HG03060 (cell line): ENCODE results near the gene PPIG.
"Not testable (repeated sequence)": the region's sequence is repeated elsewhere in the genome, so short reads cannot be mapped to it uniquely, and the experiment has no call there.

ENCODE experiments used
- ATAC-seq: cut with Tn5 transposase; IDR thresholded peaks from one replicate; pipeline ENCODE4 v1.9.1; 2021; ENCODE audit warnings: low read depth, moderate number of reproducible peaks; ENCODE audit not compliant: unreplicated experiment

PPIG gene

DNA sequence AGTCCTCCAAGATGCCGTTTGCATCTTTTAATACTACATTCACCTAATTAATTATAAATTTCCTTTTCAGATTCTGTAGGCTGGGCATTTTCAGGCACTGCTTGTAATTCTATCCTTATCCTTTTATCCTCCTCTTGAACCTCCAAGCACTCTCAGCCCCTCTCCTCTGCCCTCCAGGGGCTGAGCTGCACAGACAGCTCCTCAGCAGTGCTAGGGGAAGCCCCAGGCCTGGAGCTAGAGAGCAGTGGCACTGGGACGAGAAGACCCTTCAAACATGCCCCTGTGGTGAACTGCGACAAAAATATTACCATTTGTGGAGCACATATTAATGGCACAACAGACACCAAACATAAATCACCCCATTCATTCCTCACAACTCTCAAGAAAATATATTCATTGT is 77.1 kb downstream of the PPIG start:
- no peak for ATAC-seq

- ATAC-seq, result no peak
These were observed 78.6 kb downstream of the PPIG start for GRCh38 chr2:169662744-169663143.

DNA sequence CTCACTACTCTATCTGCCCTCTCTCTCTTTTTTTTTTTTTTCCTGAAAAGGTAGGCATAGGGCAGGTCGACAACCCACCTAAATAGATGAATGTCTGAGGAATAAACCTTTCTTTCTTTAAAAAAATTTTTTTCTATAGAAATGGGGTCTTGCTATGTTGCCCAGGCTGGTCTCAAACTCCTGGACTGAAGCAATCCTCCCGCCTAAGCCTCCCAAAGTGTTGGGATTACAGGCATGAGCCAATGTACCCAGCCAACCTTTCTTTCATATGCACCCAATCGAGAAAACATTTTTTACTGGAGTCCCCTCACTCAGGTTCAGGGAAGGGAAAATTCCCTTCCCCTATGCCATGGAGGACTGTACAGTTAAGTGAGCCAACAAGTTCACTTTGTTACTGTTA is 79.1 kb downstream of the PPIG start:
- no peak for ATAC-seq

DNA sequence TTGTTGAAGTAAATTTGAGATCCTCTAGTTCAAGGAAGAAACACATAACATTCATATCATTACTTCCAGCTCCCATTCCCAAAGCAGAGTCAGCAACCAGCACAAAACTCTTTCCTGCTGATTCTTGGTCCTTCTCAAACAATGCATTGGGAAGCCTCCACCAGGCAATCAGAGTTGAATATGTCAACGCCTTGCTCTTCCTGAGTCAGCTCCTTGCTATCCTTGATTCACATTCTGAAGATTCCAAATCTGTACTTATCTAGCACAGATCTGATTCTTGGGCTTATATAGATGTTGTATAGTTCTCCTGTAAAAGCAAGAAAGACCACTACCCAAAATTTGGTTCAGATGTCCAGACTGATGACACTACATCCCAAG is 80.4 kb downstream of the PPIG start:
- no peak for ATAC-seq

DNA sequence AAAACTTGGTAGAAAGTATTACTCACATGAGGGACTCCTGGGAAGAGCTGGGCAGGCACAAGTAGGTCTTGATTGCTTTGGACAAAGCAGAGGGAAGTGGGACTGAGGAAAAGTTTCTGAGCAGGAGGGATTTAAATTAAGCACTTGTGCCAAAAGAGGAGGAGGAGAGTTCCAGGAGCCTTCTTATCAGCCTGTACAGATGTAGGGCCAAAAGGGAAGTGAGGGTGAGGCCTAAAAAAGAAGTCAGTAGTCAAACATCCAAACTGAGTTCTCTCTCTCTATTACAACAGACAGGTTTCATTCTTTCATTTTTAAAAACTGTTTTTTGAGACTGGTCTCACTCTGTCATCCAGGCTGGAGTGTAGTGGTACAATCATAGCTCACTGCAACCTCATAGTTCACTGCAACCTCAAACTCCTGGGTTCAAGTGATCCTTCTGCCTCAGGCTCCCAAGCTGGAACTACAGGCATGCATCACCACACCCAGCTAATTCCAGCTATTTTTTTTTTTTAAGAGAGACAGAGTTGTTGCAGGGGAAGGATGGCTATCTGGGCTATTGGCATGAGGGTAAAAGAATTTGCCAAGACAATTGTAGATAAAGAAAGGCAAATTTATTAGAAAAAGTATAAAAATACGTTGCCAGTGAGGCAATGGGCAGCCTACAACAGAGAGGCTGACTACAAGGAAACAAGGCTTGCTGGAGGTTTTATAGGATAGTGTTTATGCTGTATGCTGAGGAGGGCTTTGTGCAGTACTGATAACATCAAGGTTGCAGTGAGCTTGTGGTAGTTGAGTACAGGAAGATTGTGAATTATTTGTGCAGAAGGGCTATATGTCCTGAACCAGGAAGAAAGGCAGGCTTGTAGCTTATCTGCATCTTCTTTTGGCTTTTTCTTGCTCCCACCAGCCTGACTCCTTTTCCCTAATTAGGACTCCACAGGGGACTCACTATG is 81.1 kb downstream of the PPIG start:
- ATAC-seq, result no peak

GRCh38 chr2:169667583-169667982 is 83.4 kb downstream of the PPIG start:
- ATAC-seq, result no peak

- no peak for ATAC-seq
These were observed 86.1 kb downstream of the PPIG start for GRCh38 chr2:169670215-169670651.

DNA sequence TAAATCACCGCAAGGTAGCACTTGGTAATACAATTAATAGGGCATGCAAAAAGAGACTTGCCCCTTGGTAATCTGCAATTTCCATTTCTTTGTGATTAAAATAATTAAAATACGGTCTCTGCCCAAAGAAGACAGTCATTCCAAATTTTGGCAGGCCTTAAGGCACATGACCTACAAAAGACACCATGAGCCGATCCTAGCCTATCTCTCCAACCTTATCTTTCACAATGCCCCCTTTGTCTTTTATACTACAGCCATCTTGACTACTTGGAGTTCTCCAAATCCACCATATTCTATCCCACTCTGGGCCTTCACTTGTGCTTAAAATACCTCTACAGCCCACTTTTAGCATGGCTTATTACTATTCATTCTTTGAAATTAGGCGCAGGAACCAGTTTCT is 86.8 kb downstream of the PPIG start:
- no peak for ATAC-seq

- no peak for ATAC-seq
These were observed 88.3 kb downstream of the PPIG start for GRCh38 chr2:169672406-169672805.

DNA sequence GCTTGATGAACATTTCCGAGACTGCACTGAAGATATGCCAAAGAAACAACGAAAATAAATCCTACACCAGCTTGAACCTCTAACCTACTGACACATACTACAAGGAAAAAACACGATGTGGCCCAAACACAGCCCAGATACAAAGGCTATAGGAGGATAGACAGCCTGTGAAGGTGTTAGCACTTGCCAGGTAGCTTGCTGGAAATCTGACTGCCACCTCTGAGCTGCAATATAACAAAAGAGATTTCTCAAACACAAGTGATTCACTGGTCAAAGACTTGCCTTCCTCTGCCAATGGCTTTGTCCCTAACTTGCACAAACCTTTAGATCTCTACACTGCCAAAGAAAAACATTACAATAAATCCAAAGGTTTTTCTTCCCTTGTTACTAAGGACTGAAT is 89.0 kb downstream of the PPIG start:
- ATAC-seq, result no peak

DNA sequence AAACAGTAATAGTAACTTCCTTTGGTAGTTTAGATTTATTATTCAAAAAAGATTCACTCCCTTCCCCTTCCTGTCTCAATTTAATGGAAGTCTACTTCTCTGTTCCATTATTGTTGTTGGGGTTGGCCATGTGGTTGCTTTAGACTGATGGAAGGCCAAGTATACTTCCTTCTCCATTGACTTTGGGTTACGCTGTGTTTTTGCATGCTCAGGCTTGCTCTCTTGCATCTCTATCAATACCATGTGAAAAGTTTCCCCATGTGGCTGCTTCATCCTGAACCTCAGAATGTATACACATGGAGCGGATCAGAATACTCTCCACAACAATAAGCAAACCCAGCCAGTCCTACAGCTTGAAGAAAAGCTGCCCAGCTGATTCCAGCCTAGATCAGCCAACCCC is 89.8 kb downstream of the PPIG start:
- no peak for ATAC-seq

- ATAC-seq, result no peak
These were observed 92.2 kb downstream of the PPIG start for GRCh38 chr2:169676357-169676756.

DNA sequence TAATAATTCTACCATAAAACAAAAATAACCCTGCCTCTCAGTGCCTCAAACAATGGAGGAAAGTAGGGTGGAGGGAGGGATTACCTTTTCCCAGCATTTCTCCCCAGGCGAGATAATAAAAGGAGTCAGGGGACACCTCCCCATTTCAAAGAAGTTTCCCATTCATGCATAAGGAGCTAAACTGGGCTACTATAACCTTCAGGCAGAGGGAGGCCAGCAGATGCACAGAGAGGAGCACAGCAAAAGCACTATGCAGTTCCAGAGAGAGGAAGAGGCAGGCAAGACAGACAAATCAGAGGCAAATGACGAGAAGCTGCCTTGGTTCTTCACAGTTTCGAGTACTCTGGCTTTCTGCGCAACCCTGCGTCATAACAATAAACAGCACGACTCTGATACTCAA is 92.7 kb downstream of the PPIG start:
- ATAC-seq, result no peak

GRCh38 chr2:169683054-169683424 is 98.9 kb downstream of the PPIG start:
- ATAC-seq, result no peak

DNA sequence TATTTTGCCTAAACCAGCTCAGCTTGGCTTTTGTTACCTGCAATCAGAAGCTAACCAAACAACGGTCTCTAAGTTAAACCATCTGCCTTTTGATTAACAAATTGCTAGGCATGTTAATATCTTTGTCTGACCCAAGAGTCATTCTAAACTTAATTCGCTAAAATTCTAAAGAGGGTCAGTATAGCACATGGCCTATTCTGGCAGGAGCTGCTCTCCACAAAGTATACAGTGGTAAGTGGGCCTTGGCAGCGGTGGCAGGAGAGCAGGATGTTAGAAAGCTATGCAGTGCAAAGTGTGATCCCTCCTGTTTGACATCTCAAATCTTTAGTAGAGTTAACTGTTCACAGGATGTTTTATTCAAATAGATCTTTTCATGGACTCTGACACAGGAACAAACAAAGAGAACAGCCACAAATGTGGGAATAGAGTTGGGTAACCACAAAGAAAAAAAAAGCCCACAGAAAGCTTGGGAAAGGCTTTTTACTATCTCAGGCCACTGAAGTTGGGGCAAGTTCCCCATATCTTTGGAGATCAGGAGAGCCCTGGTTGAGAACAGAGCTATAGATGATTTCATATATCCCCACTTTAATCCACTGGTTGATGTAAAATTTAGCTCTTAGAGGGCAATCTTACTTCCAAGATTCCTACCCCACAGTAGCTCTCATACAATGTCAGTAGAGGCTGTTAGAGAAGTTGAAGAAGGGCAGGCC is 99.4 kb downstream of the PPIG start:
- ATAC-seq, result no peak

GRCh38 chr2:169684135-169684565 is 100.0 kb downstream of the PPIG start:
- ATAC-seq, result no peak

DNA sequence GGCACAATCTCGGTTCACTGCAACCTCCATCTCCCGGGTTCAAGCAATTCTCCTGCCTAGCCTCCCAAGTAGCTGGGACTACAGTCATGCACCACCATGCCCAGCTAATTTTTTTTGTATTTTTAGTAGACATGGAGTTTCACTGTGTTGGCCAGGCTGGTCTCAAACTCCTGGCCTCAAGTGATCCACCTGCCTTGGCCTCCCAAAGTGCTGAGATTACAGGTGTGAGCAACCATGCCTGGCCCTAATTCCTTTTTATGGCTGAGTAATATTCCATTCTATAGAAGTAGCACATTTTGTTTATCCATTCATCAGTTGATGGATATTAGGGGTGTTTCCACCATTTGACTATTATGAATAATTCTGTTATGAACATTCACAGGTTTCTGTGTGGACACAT is 100.6 kb downstream of the PPIG start:
- not testable (repeated sequence) for ATAC-seq

DNA sequence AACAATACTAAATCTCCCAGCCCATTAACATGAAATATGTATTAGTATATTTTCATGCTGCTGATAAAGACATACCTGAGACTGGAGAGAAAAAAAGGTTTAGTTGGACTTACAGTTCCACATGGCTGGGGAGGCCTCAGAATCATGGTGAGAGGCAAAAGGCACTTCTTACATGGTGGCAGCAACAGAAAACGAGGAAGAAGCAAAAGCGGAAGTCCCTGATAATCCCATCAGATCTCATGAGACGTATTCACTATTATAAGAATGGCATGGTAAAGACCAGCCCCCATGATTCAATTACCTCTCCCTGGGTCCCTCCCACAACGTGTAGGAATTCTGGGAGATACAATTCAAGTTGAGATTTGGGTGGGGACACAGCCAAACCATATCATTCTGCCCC is 102.7 kb downstream of the PPIG start:
- not testable (repeated sequence) for ATAC-seq

DNA sequence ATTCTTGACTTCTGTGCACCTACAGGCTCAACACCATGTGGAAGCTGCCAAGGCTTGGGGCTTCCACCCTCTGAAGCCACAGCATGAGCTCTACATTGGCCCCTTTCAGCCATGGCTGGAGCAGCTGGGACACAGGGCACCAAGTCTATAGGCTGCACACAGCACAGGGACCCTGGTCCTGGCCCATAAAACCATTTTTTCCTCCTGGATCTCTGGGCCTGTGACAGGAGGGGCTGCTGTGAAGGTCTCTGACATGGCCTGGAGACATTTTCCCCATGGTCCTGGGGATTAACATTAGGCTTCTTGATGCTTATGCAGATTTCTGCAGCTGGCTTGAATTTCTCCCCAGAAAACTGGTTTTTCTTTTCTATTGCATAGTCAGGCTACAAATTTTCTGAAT is 103.8 kb downstream of the PPIG start:
- not testable (repeated sequence) for ATAC-seq

GRCh38 chr2:169690958-169691357 is 106.8 kb downstream of the PPIG start:
- ATAC-seq, result no peak
